Measurements from ENCODE around the gene COLEC11.

The COLEC11 gene

GRCh38 chr2:3646446-3646845 lies 51.5 kb downstream of the COLEC11 start:
- no peak overlapping the region for H3K4me3 ChIP-seq (ENCODE audit: low read depth, low read length)
- TF ChIP-seq, protein P1, sequence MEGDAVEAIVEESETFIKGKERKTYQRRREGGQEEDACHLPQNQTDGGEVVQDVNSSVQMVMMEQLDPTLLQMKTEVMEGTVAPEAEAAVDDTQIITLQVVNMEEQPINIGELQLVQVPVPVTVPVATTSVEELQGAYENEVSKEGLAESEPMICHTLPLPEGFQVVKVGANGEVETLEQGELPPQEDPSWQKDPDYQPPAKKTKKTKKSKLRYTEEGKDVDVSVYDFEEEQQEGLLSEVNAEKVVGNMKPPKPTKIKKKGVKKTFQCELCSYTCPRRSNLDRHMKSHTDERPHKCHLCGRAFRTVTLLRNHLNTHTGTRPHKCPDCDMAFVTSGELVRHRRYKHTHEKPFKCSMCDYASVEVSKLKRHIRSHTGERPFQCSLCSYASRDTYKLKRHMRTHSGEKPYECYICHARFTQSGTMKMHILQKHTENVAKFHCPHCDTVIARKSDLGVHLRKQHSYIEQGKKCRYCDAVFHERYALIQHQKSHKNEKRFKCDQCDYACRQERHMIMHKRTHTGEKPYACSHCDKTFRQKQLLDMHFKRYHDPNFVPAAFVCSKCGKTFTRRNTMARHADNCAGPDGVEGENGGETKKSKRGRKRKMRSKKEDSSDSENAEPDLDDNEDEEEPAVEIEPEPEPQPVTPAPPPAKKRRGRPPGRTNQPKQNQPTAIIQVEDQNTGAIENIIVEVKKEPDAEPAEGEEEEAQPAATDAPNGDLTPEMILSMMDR (IDR thresholded peaks at IDR 0.05; ENCODE audit: control insufficient read depth, extremely low read depth, insufficient read depth), result no peak
- DNase-seq (ENCODE audit: low read depth), result no peak

GRCh38 chr2:3647246-3647645 lies 52.3 kb downstream of the COLEC11 start:
- TF ChIP-seq, protein P1 (IDR thresholded peaks at IDR 0.05; ENCODE audit: control insufficient read depth, extremely low read depth, insufficient read depth), result no peak
- H3K4me3 ChIP-seq (ENCODE audit: low read depth, low read length), result no peak overlapping the region
- no peak for DNase-seq (ENCODE audit: low read depth)

DNA sequence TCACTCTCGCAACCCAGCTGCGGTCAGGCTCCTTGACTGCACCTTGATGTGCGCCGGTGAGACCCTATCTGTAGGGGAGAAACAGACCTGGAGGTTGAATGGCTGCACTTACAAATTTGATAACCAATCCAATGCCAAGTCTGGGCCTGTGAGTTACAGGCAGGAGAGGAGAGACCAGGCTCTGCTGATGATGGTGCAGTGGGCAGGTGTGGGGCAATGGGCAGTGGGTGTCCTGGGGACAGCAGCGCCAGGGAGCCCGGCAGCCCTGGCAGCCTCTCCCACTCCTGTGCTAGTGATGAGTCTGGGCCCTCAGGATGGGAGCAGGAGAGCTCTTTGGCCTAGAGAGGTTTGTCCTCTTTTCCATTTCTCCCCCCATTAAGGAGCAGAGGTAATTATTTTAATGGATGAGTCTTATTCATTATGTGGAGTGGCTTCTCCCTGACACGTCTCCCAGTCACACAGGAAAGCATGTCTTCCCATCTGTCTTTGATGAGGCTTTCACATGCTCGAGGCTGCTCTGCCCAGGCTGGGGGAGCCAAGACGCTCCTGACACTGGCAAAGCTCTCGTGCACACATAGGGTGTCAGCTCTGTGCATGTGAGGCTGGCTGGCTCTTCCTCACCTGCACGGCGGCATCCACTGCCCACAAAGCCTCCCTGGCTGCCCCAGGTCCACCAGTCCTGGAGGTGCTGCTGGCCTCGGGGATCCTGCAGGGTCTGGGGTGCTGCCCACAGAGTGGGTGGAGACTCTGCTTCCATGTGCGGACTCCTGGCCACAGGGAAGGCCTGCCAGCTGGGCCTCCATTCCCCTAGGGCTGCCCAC lies 53.1 kb downstream of the COLEC11 start:
- TF ChIP-seq, protein P1 (IDR thresholded peaks at IDR 0.05; ENCODE audit: control insufficient read depth, extremely low read depth, insufficient read depth), result no peak
- no peak overlapping the region for H3K4me3 ChIP-seq (ENCODE audit: low read depth, low read length)
- no peak for DNase-seq (ENCODE audit: low read depth)

GRCh38 chr2:3648652-3649177 lies 53.8 kb downstream of the COLEC11 start:
- TF ChIP-seq, protein P1 (IDR thresholded peaks at IDR 0.05; ENCODE audit: control insufficient read depth, extremely low read depth, insufficient read depth), result no peak
- no peak overlapping the region for H3K4me3 ChIP-seq (ENCODE audit: low read depth, low read length)
- DNase-seq (ENCODE audit: low read depth), result no peak

- no peak overlapping the region for H3K4me3 ChIP-seq (ENCODE audit: low read depth, low read length)
- TF ChIP-seq, protein P1 (IDR thresholded peaks at IDR 0.05; ENCODE audit: control insufficient read depth, extremely low read depth, insufficient read depth), result no peak
- DNase-seq (ENCODE audit: low read depth), result no peak
Measured at GRCh38 chr2:3649581-3649980, 54.7 kb downstream of the COLEC11 start.

GRCh38 chr2:3650140-3650920 lies 55.4 kb downstream of the COLEC11 start:
- TF ChIP-seq, protein P1 (IDR thresholded peaks at IDR 0.05; ENCODE audit: control insufficient read depth, extremely low read depth, insufficient read depth), result no peak
- H3K4me3 ChIP-seq (ENCODE audit: low read depth, low read length), result no peak overlapping the region
- no peak for DNase-seq (ENCODE audit: low read depth)
